Sigmoid colon (tissue), 4 donors: ENCODE results near the gene SPATC1L.

ENCODE experiments used
- CTCF ChIP-seq, 4 experiments: fragments of 450-650 bp in 3 of 4; fragments of 200-600 bp in 1 of 4; IDR thresholded peaks; one replicate each; pipeline ENCODE4 v1.5.1; 2016 to 2019; ENCODE audit warnings: antibody characterized with exemption in 4 of 4, mild to moderate bottlenecking in 3 of 4, moderate library complexity in 2 of 4
- EP300 ChIP-seq, 4 donors: sonication (generic); formaldehyde crosslinking; IDR thresholded peaks; one replicate each; pipeline ENCODE4 v1.6.1; 2017; ENCODE audit warnings: antibody characterized with exemption in 4 of 4
- POLR2A ChIP-seq, 2 donors: fragments of 450-650 bp; IDR thresholded peaks; one replicate each; pipeline ENCODE4 v1.6.1; 2016; ENCODE audit warnings: antibody characterized with exemption in 2 of 2, mild to moderate bottlenecking in 2 of 2, moderate library complexity in 2 of 2
- POLR2AphosphoS5 ChIP-seq, 4 donors: sonication (generic); formaldehyde crosslinking; IDR thresholded peaks; one replicate each; pipeline ENCODE4 v1.6.1; 2017; ENCODE audit warnings: antibody characterized with exemption in 4 of 4

GRCh38 chr21:46135782-46136395 lies 48.4 kb downstream of the SPATC1L start:
- TF ChIP-seq CTCF (IDR thresholded peaks at IDR 0.05): no peak
- no peak for TF ChIP-seq EP300 (IDR thresholded peaks at IDR 0.05)
- TF ChIP-seq POLR2A (IDR thresholded peaks at IDR 0.05): no peak
- TF ChIP-seq POLR2AphosphoS5 (IDR thresholded peaks at IDR 0.05): no peak
